IMR-90 (cell line): ENCODE measurements around the gene DNM2. TPM values are rescaled to one million over a fixed set of nuclear protein-coding genes. Genes with fewer than 3 reads are reported as not detected.

Source experiments
- ATAC-seq: fragments of 200-7000 bp; cut with Tn5 transposase; 2 replicates; pipeline ENCODE4 v1.9.1; 2020; ENCODE audit warnings: low read depth, mild to moderate bottlenecking, moderate library complexity
- BruUV-seq: library from RNA; stranded (reverse); fragments of 400-500 nt; replicated peaks from 2 replicates; lab custom pipeline; 2021; lab: Mats Ljungman, UMichigan
- CTCF ChIA-PET: fragments of 300-600 bp; formaldehyde crosslinking; extraction: SDS; loops from one replicate; lab custom pipeline; 2021; ENCODE audit warnings: antibody characterized with exemption; lab: Yijun Ruan, JAX
- POLR2A ChIA-PET: fragments of 300-600 bp; sonication (Branson Sonifier 250); formaldehyde crosslinking; loops from one replicate; lab custom pipeline; 2022; ENCODE audit warnings: antibody characterized with exemption; ENCODE audit not compliant: unreplicated experiment; lab: Charles Lee
- DNase-seq: peaks from one replicate; pipeline ENCODE4 v3.0.0; 2013
- H2AFZ ChIP-seq: replicated peaks from 2 replicates; pipeline ENCODE3; 2013; ENCODE audit warnings: low read length, mild to moderate bottlenecking; ENCODE audit not compliant: poor library complexity
- H2AK5ac ChIP-seq: 2 replicates; pipeline ENCODE4 v1.6.1; 2013; ENCODE audit warnings: low read depth, low read length, inconsistent platforms
- H2AK9ac ChIP-seq: replicated peaks from 2 replicates; pipeline ENCODE3; 2013; ENCODE audit warnings: mild to moderate bottlenecking, low read depth, low read length, moderate library complexity; ENCODE audit not compliant: poor library complexity
- H2BK120ac ChIP-seq: 2 replicates; pipeline ENCODE4 v1.6.1; 2013; ENCODE audit warnings: low read depth, low read length, inconsistent platforms
- H2BK15ac ChIP-seq: 3 replicates; pipeline ENCODE4 v1.6.1; 2013; ENCODE audit warnings: low read depth, low read length, inconsistent platforms
- H2BK20ac ChIP-seq: 2 replicates; pipeline ENCODE4 v1.6.1; 2013; ENCODE audit warnings: low read depth, mild to moderate bottlenecking, inconsistent platforms, low read length, moderate library complexity
- H2BK5ac ChIP-seq: 2 replicates; pipeline ENCODE4 v1.6.1; 2013; ENCODE audit warnings: mild to moderate bottlenecking, low read depth, low read length, inconsistent platforms; ENCODE audit not compliant: poor library complexity, severe bottlenecking
- H3K14ac ChIP-seq: replicated peaks from 2 replicates; pipeline ENCODE4 v1.6.1; 2013; ENCODE audit warnings: low read depth, low read length, inconsistent platforms
- H3K18ac ChIP-seq: 2 replicates; pipeline ENCODE4 v1.6.1; 2013; ENCODE audit warnings: low read depth, low read length, control low read depth
- H3K23ac ChIP-seq: 2 replicates; pipeline ENCODE4 v1.6.1; 2013; ENCODE audit warnings: low read depth, low read length, inconsistent platforms
- H3K27ac ChIP-seq: 2 replicates; pipeline ENCODE4 v1.5.1; 2013; ENCODE audit warnings: mild to moderate bottlenecking, control low read depth, low read length; ENCODE audit not compliant: insufficient read depth
- H3K27me3 ChIP-seq: 2 replicates; pipeline ENCODE4 v1.6.1; 2013; ENCODE audit warnings: low read length; ENCODE audit not compliant: control insufficient read depth, insufficient read depth
- H3K36me3 ChIP-seq: 2 replicates; pipeline ENCODE4 v1.6.1; 2013; ENCODE audit warnings: low read length, mixed read lengths; ENCODE audit not compliant: control insufficient read depth, insufficient read depth
- H3K4ac ChIP-seq: 2 replicates; pipeline ENCODE4 v1.6.1; 2013; ENCODE audit warnings: low read depth, low read length, inconsistent platforms
- H3K4me1 ChIP-seq: 2 replicates; pipeline ENCODE4 v1.6.1; 2013; ENCODE audit warnings: low read length, mixed read lengths; ENCODE audit not compliant: control insufficient read depth, insufficient read depth
- H3K4me2 ChIP-seq: 2 replicates; pipeline ENCODE4 v1.6.1; 2013; ENCODE audit warnings: low read depth, mild to moderate bottlenecking, control low read depth, low read length, moderate library complexity
- H3K4me3 ChIP-seq: 2 replicates; pipeline ENCODE4 v1.5.1; 2013; ENCODE audit warnings: low read depth, mild to moderate bottlenecking, control low read depth, low read length, moderate library complexity; ENCODE audit not compliant: insufficient read depth
- H3K56ac ChIP-seq: 2 replicates; pipeline ENCODE4 v1.6.1; 2013; ENCODE audit warnings: low read length, inconsistent platforms; ENCODE audit not compliant: insufficient read depth; ENCODE audit errors: extremely low read depth
- H3K79me1 ChIP-seq, 2 experiments: 2 replicates each; pipeline ENCODE4 v1.6.1; 2013; ENCODE audit warnings: low read length in 2 of 2, inconsistent platforms in 1 of 2, low read depth in 1 of 2
- H3K9ac ChIP-seq: 2 replicates; pipeline ENCODE4 v1.6.1; 2013; ENCODE audit warnings: low read depth, low read length, control low read depth
- H3K9me1 ChIP-seq: 2 replicates; pipeline ENCODE4 v1.6.1; 2013; ENCODE audit warnings: low read length, inconsistent platforms; ENCODE audit not compliant: insufficient read depth
- H3K9me3 ChIP-seq: 2 replicates; pipeline ENCODE4 v1.6.1; 2013; ENCODE audit warnings: low read length; ENCODE audit not compliant: control insufficient read depth, insufficient read depth
- H4K20me1 ChIP-seq: 2 replicates; pipeline ENCODE4 v1.6.1; 2013; ENCODE audit warnings: low read length, inconsistent platforms; ENCODE audit not compliant: insufficient read depth
- H4K5ac ChIP-seq: 2 replicates; pipeline ENCODE4 v1.6.1; 2013; ENCODE audit warnings: mild to moderate bottlenecking, low read depth, low read length, control low read depth
- H4K8ac ChIP-seq, 2 experiments: 2 replicates each; pipeline ENCODE4 v1.6.1; 2013; ENCODE audit warnings: low read depth in 2 of 2, low read length in 2 of 2, control low read depth in 1 of 2, inconsistent platforms in 1 of 2
- H4K91ac ChIP-seq: 2 replicates; pipeline ENCODE4 v1.6.1; 2013; ENCODE audit warnings: low read depth, low read length, inconsistent platforms; ENCODE audit not compliant: insufficient read depth
- BHLHE40 ChIP-seq: fragments of 150-350 bp; IDR thresholded peaks from 2 replicates; pipeline ENCODE4 v1.6.1; 2016; ENCODE audit warnings: mild to moderate bottlenecking, low read depth, low read length
- CEBPB ChIP-seq: IDR thresholded peaks from 2 replicates; pipeline ENCODE4 v1.6.1; 2012; ENCODE audit warnings: low read depth, low read length, improper control_type of control experiment
- CHD1 ChIP-seq: IDR thresholded peaks from 2 replicates; pipeline ENCODE4 v1.6.1; 2012; ENCODE audit warnings: low read depth, low read length, improper control_type of control experiment
- CTCF ChIP-seq: conservative IDR thresholded peaks from 2 replicates; pipeline ENCODE4 v1.5.1; 2012; ENCODE audit warnings: mild to moderate bottlenecking, low read depth, low read length, improper control_type of control experiment
- ELK1 ChIP-seq: fragments of 150-350 bp; IDR thresholded peaks from 2 replicates; pipeline ENCODE4 v1.6.1; 2016; ENCODE audit warnings: low read depth, mild to moderate bottlenecking, low read length, moderate library complexity, borderline replicate concordance
- FOS ChIP-seq: fragments of 150-350 bp; IDR thresholded peaks from 2 replicates; pipeline ENCODE4 v1.6.1; 2016; ENCODE audit warnings: low read depth, low read length
- MAFK ChIP-seq: IDR thresholded peaks from 2 replicates; pipeline ENCODE4 v1.6.1; 2012; ENCODE audit warnings: low read depth, low read length, improper control_type of control experiment
- MAZ ChIP-seq: IDR thresholded peaks from 2 replicates; pipeline ENCODE4 v1.6.1; 2012; ENCODE audit warnings: low read depth, mild to moderate bottlenecking, low read length, improper control_type of control experiment, moderate library complexity, borderline replicate concordance
- MXI1 ChIP-seq: IDR thresholded peaks from 2 replicates; pipeline ENCODE4 v1.6.1; 2012; ENCODE audit warnings: low read depth, mild to moderate bottlenecking, low read length, moderate library complexity, borderline replicate concordance
- NFE2L2 ChIP-seq: fragments of 150-350 bp; IDR thresholded peaks from 2 replicates; pipeline ENCODE4 v1.6.1; 2016; ENCODE audit warnings: low read depth, mild to moderate bottlenecking, low read length
- POLR2A ChIP-seq: IDR thresholded peaks from 2 replicates; pipeline ENCODE4 v1.6.1; 2012; ENCODE audit warnings: mild to moderate bottlenecking, low read depth, low read length
- RAD21 ChIP-seq: IDR thresholded peaks from 2 replicates; pipeline ENCODE4 v1.6.1; 2012; ENCODE audit warnings: low read length, improper control_type of control experiment
- RCOR1 ChIP-seq: IDR thresholded peaks from 2 replicates; pipeline ENCODE4 v1.6.1; 2012; ENCODE audit warnings: mild to moderate bottlenecking, low read length, improper control_type of control experiment; ENCODE audit not compliant: insufficient replicate concordance
- RFX5 ChIP-seq: IDR thresholded peaks from 2 replicates; pipeline ENCODE4 v1.8.0; 2012; ENCODE audit warnings: low read depth, mild to moderate bottlenecking, low read length, moderate library complexity
- SMC3 ChIP-seq: fragments of 150-350 bp; IDR thresholded peaks from 2 replicates; pipeline ENCODE4 v1.6.1; 2016; ENCODE audit warnings: low read depth, mild to moderate bottlenecking, antibody characterized with exemption, low read length, moderate library complexity
- WGBS, 2 experiments: methylation state at CpG; one replicate each; pipeline versions ENCODE4 v1.1.5 to v1.1.7; 2013; ENCODE audit warnings: missing lambda C conversion rate in 2 of 2; ENCODE audit not compliant: insufficient read length in 1 of 2; ENCODE audit errors: extremely low coverage in 2 of 2; 5-methylcytosine and 5-hydroxymethylcytosine counted together
- dilution Hi-C: fragments of 300-500 bp; cut with HindIII; formaldehyde crosslinking; loops from one replicate; pipeline ENCODE4 v1.14.3; 2018; ENCODE audit warnings: low sequenced_read_pairs; ENCODE audit not compliant: unreplicated experiment
- in situ Hi-C: fragments of 300-500 bp; cut with MboI; formaldehyde crosslinking; loops from 3 replicates; pipeline ENCODE4 v1.14.3; 2019; ENCODE audit warnings: low sequenced_read_pairs, inconsistent platforms, mixed read lengths
- intact Hi-C: fragments of 100-400 bp; cut with micrococcal nuclease; formaldehyde crosslinking; loops from 2 replicates; pipeline ENCODE4 v1.10.0; 2022
- polyA plus RNA-seq, 3 experiments: library from polyadenylated mRNA; depleted of rRNA; stranded (reverse); fragments of >200 nt; gene quantifications; 2 replicates each; pipeline ENCODE4 v1.2.3, GENCODE V29; 2012; ENCODE audit warnings: low replicate concordance in 1 of 3
- total RNA-seq: library from RNA; depleted of rRNA; stranded (reverse); fragments of >200 nt; gene quantifications from 2 replicates; pipeline ENCODE4 v1.2.3, GENCODE V29; 2012
- TF ChIP-seq, protein P1 (sequence below): fragments of 150-350 bp; IDR thresholded peaks from 2 replicates; pipeline ENCODE4 v1.6.1; 2017; ENCODE audit warnings: mild to moderate bottlenecking, antibody characterized with exemption, low read length, low read depth

The DNM2 gene
- total and polyA plus RNA-seq, 2 of the 4 experiments (the other 2 are of a cell fraction), result 55.6 to 74.2 TPM

DNA sequence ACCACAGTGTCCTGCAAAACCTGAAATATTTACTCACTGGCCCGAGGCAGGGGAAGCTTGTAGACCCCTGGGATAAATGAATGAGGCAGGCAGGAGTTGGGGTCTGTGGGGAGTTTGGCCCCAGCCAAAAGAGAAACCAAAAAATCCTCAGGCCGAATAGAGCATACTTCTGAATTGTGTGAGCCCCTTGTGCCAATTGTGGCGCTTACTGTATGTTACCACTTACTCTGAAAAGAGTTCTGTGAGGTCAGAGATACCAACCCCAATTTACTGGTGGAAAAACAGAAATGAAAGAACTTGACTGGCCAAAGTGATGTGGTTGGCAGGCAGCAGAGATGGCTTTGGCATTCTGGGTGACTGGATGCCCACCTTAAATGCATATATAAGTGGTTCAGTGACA lies 160.4 kb downstream of the DNM2 start:
- no peak overlapping the region for H3K23ac ChIP-seq
- H2AK5ac ChIP-seq, result no peak overlapping the region
- no peak overlapping the region for H3K4me3 ChIP-seq
- no peak overlapping the region for H2BK15ac ChIP-seq
- H3K9ac ChIP-seq, result no peak overlapping the region
- no peak overlapping the region for H2AK9ac ChIP-seq
- no peak overlapping the region for H4K91ac ChIP-seq
- H3K4ac ChIP-seq, result no peak overlapping the region
- H2BK120ac ChIP-seq, result no peak overlapping the region
- H3K9me3 ChIP-seq, result no peaks in the 10 kb centered on the region
- no peaks in the 10 kb centered on the region; the same call in 1 of the 2 replicates for H3K4me1 ChIP-seq
- H4K5ac ChIP-seq, result no peak overlapping the region
- H4K8ac ChIP-seq, result 0 out of 4 replicates have a peak overlapping the region, but pooled peaks of 1 of the 2 experiments have one; percentile 5
- WGBS, 2 experiments, result no CpG with 5 or more reads among the region's 3 CpGs
- peaks cover 26 to 94% of the 10 kb centered on the region in 2 experiments for H3K79me1 ChIP-seq
- CTCF ChIA-PET, result interaction anchor here (1.2 kb wide), 1 partner anchor 14 kb away, joined by 3 read pairs; no protein-coding TSS in a partner anchor
- H2BK5ac ChIP-seq, result no peak overlapping the region
- H3K27ac ChIP-seq, result no peak overlapping the region
- ATAC-seq (no peak), DNase-seq (no peak)
- H3K14ac ChIP-seq, result no peak overlapping the region
- no peak for TF ChIP-seq RAD21
- no peak for TF ChIP-seq POLR2A
- TF ChIP-seq MAFK, result no peak
- no peak for TF ChIP-seq CEBPB
- no peak for TF ChIP-seq CHD1
- no peak for TF ChIP-seq MXI1
- no peak for TF ChIP-seq NFE2L2
- TF ChIP-seq, protein P1, sequence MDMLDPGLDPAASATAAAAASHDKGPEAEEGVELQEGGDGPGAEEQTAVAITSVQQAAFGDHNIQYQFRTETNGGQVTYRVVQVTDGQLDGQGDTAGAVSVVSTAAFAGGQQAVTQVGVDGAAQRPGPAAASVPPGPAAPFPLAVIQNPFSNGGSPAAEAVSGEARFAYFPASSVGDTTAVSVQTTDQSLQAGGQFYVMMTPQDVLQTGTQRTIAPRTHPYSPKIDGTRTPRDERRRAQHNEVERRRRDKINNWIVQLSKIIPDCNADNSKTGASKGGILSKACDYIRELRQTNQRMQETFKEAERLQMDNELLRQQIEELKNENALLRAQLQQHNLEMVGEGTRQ, result no peak
- no peak for TF ChIP-seq SMC3
- TF ChIP-seq RFX5, result no peak
- no peak for TF ChIP-seq FOS
- no peak for TF ChIP-seq ELK1
- TF ChIP-seq MAZ, result no peak
- TF ChIP-seq CTCF, result no peak
- no peak for TF ChIP-seq BHLHE40
- no peak for TF ChIP-seq RCOR1
- peaks cover 34% of the 10 kb centered on the region for H3K9me1 ChIP-seq
- no peak overlapping the region for H3K18ac ChIP-seq
- H3K27me3 ChIP-seq, result no peaks in the 10 kb centered on the region
- intact Hi-C loops, result no loop called here
- no peak overlapping the region for H2AFZ ChIP-seq
- H2BK20ac ChIP-seq, result no peak overlapping the region
- BruUV-seq, result no TSS peak
- H3K4me2 ChIP-seq, result no peak overlapping the region
- no peak overlapping the region for H3K56ac ChIP-seq
- dilution Hi-C loops, result no loop called here
- no peaks in the 10 kb centered on the region for H3K36me3 ChIP-seq
- H4K20me1 ChIP-seq, result peaks cover 71% of the 10 kb centered on the region
- POLR2A ChIA-PET, result interaction anchor here (0.5 kb wide), 1 partner anchor 20 kb away, joined by 6 read pairs; no protein-coding TSS in a partner anchor
- in situ Hi-C loops, result no loop called here
